ENCODE data around the gene ZFY.
"Not testable (repeated sequence)": the region's sequence is repeated elsewhere in the genome, so short reads cannot be mapped to it uniquely, and the experiment has no call there.

ZFY gene

DNA sequence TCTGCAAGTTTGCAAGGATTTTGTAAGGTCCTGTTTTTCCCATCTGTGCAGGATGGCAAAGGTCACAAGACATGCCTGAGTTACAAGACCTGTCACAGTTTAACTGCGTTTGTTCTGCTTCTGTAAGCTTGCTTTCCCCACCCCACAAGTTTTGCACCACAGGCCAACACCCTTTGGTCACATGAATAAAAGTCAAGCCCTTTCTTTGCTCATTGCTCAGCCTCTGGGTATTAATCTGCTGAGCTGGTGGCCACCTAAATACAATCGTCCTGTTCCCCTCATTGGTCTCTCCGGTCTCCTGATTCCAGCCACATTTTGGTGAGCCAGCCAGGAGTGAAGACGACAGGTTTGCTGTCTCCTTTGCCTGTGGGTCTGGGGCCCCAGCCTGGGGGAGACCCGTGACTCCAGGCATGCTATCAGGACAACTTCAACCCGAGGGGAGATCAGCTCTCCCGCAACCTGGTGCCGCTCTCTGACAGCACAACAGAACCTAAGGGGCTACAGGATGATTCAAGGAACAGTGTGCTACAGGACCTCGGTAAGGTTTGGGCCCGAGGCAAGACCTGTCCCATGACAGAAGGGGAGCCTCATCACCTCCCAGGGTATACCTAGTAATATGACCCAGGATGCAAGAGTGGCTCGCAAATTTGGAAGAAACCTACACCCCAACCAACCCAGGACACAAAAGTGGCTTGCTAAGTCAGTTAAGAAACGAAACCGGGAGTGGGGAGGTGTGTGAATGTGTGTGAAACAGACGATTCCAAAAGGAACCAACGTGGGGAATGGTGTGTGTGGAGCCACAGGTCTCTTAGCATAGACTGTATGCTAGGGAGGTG lies 67.7 kb downstream of the ZFY start:
- DNase-seq (ENCODE audit: extremely low read depth, insufficient read length) = no peak
- Histone ChIP-seq H3K27me3 (replicated peaks; ENCODE audit: control insufficient read depth, insufficient read depth, low read length) (no peaks in the 10 kb centered on the region), H3K36me3 (ENCODE audit: control insufficient read depth, insufficient read depth, low read length) (no peaks in the 10 kb centered on the region), H3K4me3 (replicated peaks; ENCODE audit: low read depth, low read length) (no peak overlapping the region)
- TF ChIP-seq, protein P1, sequence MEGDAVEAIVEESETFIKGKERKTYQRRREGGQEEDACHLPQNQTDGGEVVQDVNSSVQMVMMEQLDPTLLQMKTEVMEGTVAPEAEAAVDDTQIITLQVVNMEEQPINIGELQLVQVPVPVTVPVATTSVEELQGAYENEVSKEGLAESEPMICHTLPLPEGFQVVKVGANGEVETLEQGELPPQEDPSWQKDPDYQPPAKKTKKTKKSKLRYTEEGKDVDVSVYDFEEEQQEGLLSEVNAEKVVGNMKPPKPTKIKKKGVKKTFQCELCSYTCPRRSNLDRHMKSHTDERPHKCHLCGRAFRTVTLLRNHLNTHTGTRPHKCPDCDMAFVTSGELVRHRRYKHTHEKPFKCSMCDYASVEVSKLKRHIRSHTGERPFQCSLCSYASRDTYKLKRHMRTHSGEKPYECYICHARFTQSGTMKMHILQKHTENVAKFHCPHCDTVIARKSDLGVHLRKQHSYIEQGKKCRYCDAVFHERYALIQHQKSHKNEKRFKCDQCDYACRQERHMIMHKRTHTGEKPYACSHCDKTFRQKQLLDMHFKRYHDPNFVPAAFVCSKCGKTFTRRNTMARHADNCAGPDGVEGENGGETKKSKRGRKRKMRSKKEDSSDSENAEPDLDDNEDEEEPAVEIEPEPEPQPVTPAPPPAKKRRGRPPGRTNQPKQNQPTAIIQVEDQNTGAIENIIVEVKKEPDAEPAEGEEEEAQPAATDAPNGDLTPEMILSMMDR (IDR thresholded peaks at IDR 0.05; ENCODE audit: insufficient read depth, low read length, poor library complexity, severe bottlenecking) = no peak

DNA sequence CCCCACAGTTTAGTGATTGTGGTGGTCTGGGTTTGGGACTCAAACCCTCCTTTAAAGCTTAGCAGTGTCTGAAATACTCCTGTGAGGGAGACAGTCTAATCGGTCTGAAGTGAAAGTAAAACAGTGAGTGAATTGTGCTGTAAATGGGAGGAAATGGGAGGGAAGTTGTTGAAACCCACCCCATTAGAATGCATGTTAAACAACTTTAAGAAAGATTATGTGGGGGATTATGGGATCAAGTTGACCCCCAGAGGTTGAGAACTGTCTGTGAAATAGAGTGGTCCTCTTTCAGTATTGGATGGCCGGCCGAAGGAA lies 68.3 kb downstream of the ZFY start:
- TF ChIP-seq, protein P1 (IDR thresholded peaks at IDR 0.05; ENCODE audit: insufficient read depth, low read length, poor library complexity, severe bottlenecking) = no peak
- H3K4me3 ChIP-seq (replicated peaks; ENCODE audit: low read depth, low read length) = no peak overlapping the region
- H3K27me3 ChIP-seq (replicated peaks; ENCODE audit: control insufficient read depth, insufficient read depth, low read length) = no peaks in the 10 kb centered on the region
- DNase-seq (ENCODE audit: extremely low read depth, insufficient read length) = no peak
- no peaks in the 10 kb centered on the region for H3K36me3 ChIP-seq (ENCODE audit: control insufficient read depth, insufficient read depth, low read length)

DNA sequence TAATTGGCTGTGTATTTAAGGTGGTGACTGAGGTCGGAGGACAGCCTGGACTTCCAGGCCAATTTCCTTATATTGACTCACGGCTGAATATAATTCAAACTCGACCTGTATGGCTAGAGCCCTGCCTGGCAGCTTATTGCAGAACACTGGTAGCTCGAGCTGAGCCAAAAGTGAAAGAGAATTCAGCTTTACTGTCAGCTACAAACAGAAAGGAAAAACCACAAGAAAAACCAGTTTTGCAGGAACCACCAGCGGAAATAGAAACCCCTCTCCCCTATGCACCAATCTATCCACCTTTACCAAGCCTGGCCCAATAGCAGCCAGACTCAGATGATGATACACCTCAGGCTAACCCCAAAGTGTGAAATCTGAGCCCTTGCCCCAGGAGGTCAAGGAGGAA lies 68.7 kb downstream of the ZFY start:
- TF ChIP-seq, protein P1 (IDR thresholded peaks at IDR 0.05; ENCODE audit: insufficient read depth, low read length, poor library complexity, severe bottlenecking) = no peak
- DNase-seq (ENCODE audit: extremely low read depth, insufficient read length) = no peak
- no peak overlapping the region for H3K4me3 ChIP-seq (replicated peaks; ENCODE audit: low read depth, low read length)
- H3K27me3 ChIP-seq (replicated peaks; ENCODE audit: control insufficient read depth, insufficient read depth, low read length) = no peaks in the 10 kb centered on the region
- no peaks in the 10 kb centered on the region for H3K36me3 ChIP-seq (ENCODE audit: control insufficient read depth, insufficient read depth, low read length)

DNA sequence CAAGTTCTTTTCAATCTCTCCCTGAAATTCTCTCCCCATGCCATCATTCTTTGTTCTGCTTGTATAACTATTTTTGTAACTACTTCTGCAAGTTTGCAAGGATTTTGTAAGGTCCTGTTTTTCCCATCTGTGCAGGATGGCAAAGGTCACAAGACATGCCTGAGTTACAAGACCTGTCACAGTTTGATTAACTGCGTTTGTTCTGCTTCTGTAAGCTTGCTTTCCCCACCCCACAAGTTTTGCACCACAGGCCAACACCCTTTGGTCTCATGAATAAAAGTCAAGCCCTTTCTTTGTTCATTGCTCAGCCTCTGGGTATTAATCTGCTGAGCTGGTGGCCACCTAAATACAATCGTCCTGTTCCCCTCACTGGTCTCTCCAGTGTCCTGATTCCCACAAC lies 70.8 kb downstream of the ZFY start:
- H3K36me3 ChIP-seq (ENCODE audit: control insufficient read depth, insufficient read depth, low read length); H3K27me3 ChIP-seq (replicated peaks; ENCODE audit: control insufficient read depth, insufficient read depth, low read length); DNase-seq (ENCODE audit: extremely low read depth, insufficient read length); H3K4me3 ChIP-seq (replicated peaks; ENCODE audit: low read depth, low read length): not testable (repeated sequence)

DNA sequence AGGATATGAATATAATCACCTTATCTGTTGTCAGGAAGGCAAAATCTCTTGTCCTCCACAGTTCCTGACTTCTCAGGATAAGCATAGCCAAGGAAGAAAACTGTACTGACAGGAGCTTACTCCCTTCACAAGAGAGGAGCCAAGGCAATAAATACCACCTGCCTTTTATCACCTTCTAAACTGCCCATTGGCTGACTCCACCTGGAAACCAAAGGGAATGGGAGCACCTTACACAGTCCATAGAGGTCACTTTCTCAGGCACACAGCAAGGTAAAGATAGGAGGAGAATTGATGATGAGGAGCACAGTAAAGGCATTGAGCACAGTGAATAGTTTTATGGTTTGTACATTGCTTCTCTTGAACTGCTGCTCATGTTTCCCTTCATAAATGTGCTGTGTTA lies 72.8 kb downstream of the ZFY start:
- no peak for DNase-seq (ENCODE audit: extremely low read depth, insufficient read length)
- no peaks in the 10 kb centered on the region for H3K36me3 ChIP-seq (ENCODE audit: control insufficient read depth, insufficient read depth, low read length)
- TF ChIP-seq, protein P1 (IDR thresholded peaks at IDR 0.05; ENCODE audit: insufficient read depth, low read length, poor library complexity, severe bottlenecking) = no peak
- H3K4me3 ChIP-seq (replicated peaks; ENCODE audit: low read depth, low read length) = no peak overlapping the region
- H3K27me3 ChIP-seq (replicated peaks; ENCODE audit: control insufficient read depth, insufficient read depth, low read length) = no peaks in the 10 kb centered on the region

DNA sequence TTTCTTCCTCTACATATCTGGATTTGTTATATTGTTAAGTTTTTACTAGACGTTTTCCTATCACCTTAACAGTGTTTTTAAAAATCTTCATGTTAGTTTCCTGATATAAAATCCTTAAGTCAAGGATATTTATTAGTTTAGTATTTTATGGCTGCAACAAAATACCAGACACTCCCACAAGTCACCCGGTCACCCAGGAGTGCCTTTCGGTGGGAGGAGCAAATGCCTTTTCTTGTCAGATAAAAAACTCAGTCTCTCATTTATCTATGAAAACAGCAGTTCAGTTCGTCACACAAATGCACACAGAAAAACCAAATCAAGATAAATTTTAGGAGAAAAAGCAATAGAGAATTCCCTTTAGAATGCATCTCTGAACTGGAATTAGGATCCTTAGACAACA lies 77.0 kb downstream of the ZFY start:
- DNase-seq (ENCODE audit: extremely low read depth, insufficient read length) = no peak
- Histone ChIP-seq H3K36me3 (ENCODE audit: control insufficient read depth, insufficient read depth, low read length) (no peaks in the 10 kb centered on the region), H3K27me3 (replicated peaks; ENCODE audit: control insufficient read depth, insufficient read depth, low read length) (no peaks in the 10 kb centered on the region), H3K4me3 (replicated peaks; ENCODE audit: low read depth, low read length) (no peak overlapping the region)
- TF ChIP-seq, protein P1 (IDR thresholded peaks at IDR 0.05; ENCODE audit: insufficient read depth, low read length, poor library complexity, severe bottlenecking) = no peak

Measured in GM06990 (cell line).